Right lobe of liver (tissue), 6 donors: Measurements from ENCODE around the gene PXDN. TPM values are rescaled to one million over a fixed set of nuclear protein-coding genes. Genes with fewer than 3 reads are reported as not detected.
"Not testable (repeated sequence)": the region's sequence is repeated elsewhere in the genome, so short reads cannot be mapped to it uniquely, and the experiment has no call there.

Experiments used
- ATAC-seq, 4 donors: fragments of 200-7000 bp; cut with Tn5 transposase; one replicate each; pipeline ENCODE4 v1.9.1; 2020; ENCODE audit warnings: mild to moderate bottlenecking in 4 of 4, moderate library complexity in 4 of 4
- DNase-seq, 3 donors: peaks; one replicate each; pipeline ENCODE4 v3.0.0-alpha.2; 2020
- H3K27ac ChIP-seq, 3 donors: fragments of 200-600 bp; one replicate each; pipeline ENCODE4 v1.8.0; 2022
- H3K27me3 ChIP-seq, 2 donors: fragments of 200-600 bp; one replicate each; pipeline ENCODE4 v1.8.0; 2022
- H3K36me3 ChIP-seq, 4 donors: fragments of 200-600 bp; sonication (generic) in 1 of 4; one replicate each; pipeline versions ENCODE4 v1.5.1 to v1.8.0; 2017 to 2022; ENCODE audit warnings: control low read depth in 1 of 4
- H3K4me1 ChIP-seq, 4 donors: fragments of 200-600 bp; sonication (generic) in 1 of 4; one replicate each; pipeline versions ENCODE4 v1.5.1 to v1.8.0; 2017 to 2022; ENCODE audit warnings: control low read depth in 1 of 4
- H3K4me3 ChIP-seq, 3 donors: fragments of 200-600 bp; one replicate each; pipeline ENCODE4 v1.8.0; 2022
- H3K9me3 ChIP-seq, 4 donors: fragments of 200-600 bp; sonication (generic) in 1 of 4; one replicate each; pipeline versions ENCODE4 v1.5.1 to v1.8.0; 2017 to 2022; ENCODE audit warnings: control low read depth in 1 of 4
- POLR2A ChIP-seq: fragments of 450-650 bp; IDR thresholded peaks from one replicate; pipeline ENCODE4 v1.6.1; 2017; ENCODE audit warnings: antibody characterized with exemption, mild to moderate bottlenecking
- WGBS: methylation state at CpG from one replicate; pipeline ENCODE4 v1.1.6; 2018; ENCODE audit warnings: low coverage, low lambda C conversion rate; ENCODE audit not compliant: insufficient coverage; ENCODE audit errors: missing lambda C conversion rate; 5-methylcytosine and 5-hydroxymethylcytosine counted together
- intact Hi-C, 2 donors: fragments of 100-400 bp; cut with DNase I; formaldehyde crosslinking; loops; one replicate each; pipeline versions ENCODE4 v1.11.2 to v1.14.1; 2022
- total RNA-seq, 6 experiments: library from RNA; depleted of rRNA in 2 of 6; stranded (reverse); fragments of >200 nt in 2 of 6; fragmentation: NEBNext Ultra II Directional in 3 of 6; extraction: Animal tissue kit (Norgen Biotek cat#: 25700) in 3 of 6; gene quantifications; one replicate each; pipeline versions ENCODE4 v1.1.0 to v1.2.4, GENCODE V29; 2016 to 2023
- TF ChIP-seq, protein P1 (sequence below), 4 donors: fragments of 200-600 bp in 3 of 4; fragments of 450-650 bp in 1 of 4; IDR thresholded peaks; one replicate each; pipeline versions ENCODE4 v1.5.1 to v1.8.0; 2016 to 2022; ENCODE audit warnings: antibody characterized with exemption in 4 of 4, mild to moderate bottlenecking in 2 of 4
- donor health status: DM: no; HTN: yes; CAD: no.
- donor health status: DM: no; HTN: no; CAD: no.
- donor health status: DM: no; HTN: no; CAD: no.
- donor health status: DM: no; HTN: yes; CAD: no.
- donor health status: DM: no; HTN: yes; CAD: no.

Gene PXDN
- total RNA-seq, 6 experiments from 2014 or later, result 5.5 to 21.0 (median 11.4) TPM

- 80% methylated on average over 5 of the region's 26 CpGs for WGBS
- ATAC-seq (no peak), DNase-seq (peak in 1 of 3 donors; percentile 25)
- no peaks in the 10 kb centered on the region for H3K9me3 ChIP-seq
- no peaks in the 10 kb centered on the region for H3K4me1 ChIP-seq
- H3K27me3 ChIP-seq, result no peaks in the 10 kb centered on the region
- H3K27ac ChIP-seq, result no peak overlapping the region
- intact Hi-C loops, result no loop called here
- TF ChIP-seq POLR2A, result no peak
- TF ChIP-seq, protein P1, sequence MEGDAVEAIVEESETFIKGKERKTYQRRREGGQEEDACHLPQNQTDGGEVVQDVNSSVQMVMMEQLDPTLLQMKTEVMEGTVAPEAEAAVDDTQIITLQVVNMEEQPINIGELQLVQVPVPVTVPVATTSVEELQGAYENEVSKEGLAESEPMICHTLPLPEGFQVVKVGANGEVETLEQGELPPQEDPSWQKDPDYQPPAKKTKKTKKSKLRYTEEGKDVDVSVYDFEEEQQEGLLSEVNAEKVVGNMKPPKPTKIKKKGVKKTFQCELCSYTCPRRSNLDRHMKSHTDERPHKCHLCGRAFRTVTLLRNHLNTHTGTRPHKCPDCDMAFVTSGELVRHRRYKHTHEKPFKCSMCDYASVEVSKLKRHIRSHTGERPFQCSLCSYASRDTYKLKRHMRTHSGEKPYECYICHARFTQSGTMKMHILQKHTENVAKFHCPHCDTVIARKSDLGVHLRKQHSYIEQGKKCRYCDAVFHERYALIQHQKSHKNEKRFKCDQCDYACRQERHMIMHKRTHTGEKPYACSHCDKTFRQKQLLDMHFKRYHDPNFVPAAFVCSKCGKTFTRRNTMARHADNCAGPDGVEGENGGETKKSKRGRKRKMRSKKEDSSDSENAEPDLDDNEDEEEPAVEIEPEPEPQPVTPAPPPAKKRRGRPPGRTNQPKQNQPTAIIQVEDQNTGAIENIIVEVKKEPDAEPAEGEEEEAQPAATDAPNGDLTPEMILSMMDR (IDR thresholded peaks at IDR 0.05), result no peak
- no peak overlapping the region for H3K4me3 ChIP-seq
- H3K36me3 ChIP-seq, result no peaks in the 10 kb centered on the region
Measured at GRCh38 chr2:1758774-1759610, 14.7 kb upstream of the PXDN start.

- no peak overlapping the region for H3K27ac ChIP-seq
- intact Hi-C loops, result no loop called here
Measured at GRCh38 chr2:1758171-1758570, 13.9 kb upstream of the PXDN start.

DNA sequence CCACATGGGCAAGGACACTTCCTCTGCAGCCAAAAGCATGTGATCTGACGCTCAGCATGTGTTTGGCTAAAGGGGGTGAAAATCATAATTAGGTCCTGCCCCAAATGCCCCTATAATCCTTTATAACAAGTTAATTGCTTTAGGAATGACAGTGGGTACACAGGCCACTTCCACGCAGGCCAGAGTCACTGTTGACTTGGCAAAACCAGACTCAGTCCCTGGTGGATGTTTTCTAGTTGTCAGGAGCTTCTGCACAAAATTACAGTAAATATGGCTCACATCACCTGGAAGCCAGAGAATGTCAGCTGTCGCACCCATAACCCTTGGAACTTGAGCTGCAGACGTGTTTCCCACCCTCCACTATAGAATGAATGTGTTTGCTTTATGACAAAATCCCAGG is 13.3 kb upstream of the PXDN start:
- 31% methylated on average over 2 of the region's 4 CpGs for WGBS
- no peak overlapping the region for H3K4me3 ChIP-seq
- no peak overlapping the region for H3K27ac ChIP-seq
- intact Hi-C loops, result no loop called here
- DNase-seq (no peak), ATAC-seq (no peak)
- H3K27me3 ChIP-seq, result no peaks in the 10 kb centered on the region
- TF ChIP-seq, protein P1 (IDR thresholded peaks at IDR 0.05), result no peak
- no peak for TF ChIP-seq POLR2A
- H3K9me3 ChIP-seq, result no peaks in the 10 kb centered on the region
- no peaks in the 10 kb centered on the region for H3K4me1 ChIP-seq
- no peaks in the 10 kb centered on the region for H3K36me3 ChIP-seq

More at GRCh38 chr2:1758171-1758570, 13.9 kb upstream of the PXDN start:
- ATAC-seq, result no peak
- no peaks in the 10 kb centered on the region for H3K27me3 ChIP-seq
- no peaks in the 10 kb centered on the region for H3K9me3 ChIP-seq
- no peaks in the 10 kb centered on the region for H3K36me3 ChIP-seq
- WGBS, result 68% methylated on average over 3 of the region's 5 CpGs
- DNase-seq, result no peak
- TF ChIP-seq, protein P1 (IDR thresholded peaks at IDR 0.05), result no peak
- no peak for TF ChIP-seq POLR2A
- no peaks in the 10 kb centered on the region for H3K4me1 ChIP-seq
- H3K4me3 ChIP-seq, result no peak overlapping the region

DNA sequence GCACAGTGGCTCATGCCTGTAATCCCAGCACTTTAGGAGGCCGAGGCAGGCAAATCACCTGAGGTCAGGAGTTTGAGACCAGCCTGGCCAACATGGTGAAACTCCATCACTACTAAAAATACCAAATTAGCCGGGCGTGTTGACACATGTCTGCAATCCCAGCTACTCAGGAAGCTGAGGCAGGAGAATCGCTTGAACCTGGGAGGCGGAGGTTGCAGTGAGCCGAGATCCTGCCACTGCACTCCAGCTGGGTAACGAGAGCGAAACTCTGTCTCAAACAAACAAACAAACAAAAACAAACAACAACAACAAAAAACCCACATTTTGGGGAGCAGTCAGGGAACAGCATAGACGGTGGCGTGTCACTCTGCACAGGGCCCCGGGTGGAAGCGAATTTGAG is 12.8 kb upstream of the PXDN start:
- H3K9me3 ChIP-seq, H3K36me3 ChIP-seq, intact Hi-C loops, H3K27me3 ChIP-seq, H3K27ac ChIP-seq, DNase-seq, H3K4me1 ChIP-seq, ATAC-seq, H3K4me3 ChIP-seq: not testable (repeated sequence)
- WGBS, result 82% methylated on average over 12 of the region's 12 CpGs

- no peaks in the 10 kb centered on the region for H3K4me1 ChIP-seq
- H3K27me3 ChIP-seq, result no peaks in the 10 kb centered on the region
- WGBS, result 76% methylated on average over 8 of the region's 10 CpGs
- ATAC-seq (no peak), DNase-seq (no peak)
- H3K9me3 ChIP-seq, result no peaks in the 10 kb centered on the region
- H3K27ac ChIP-seq, result no peak overlapping the region
- TF ChIP-seq, protein P1 (IDR thresholded peaks at IDR 0.05), result no peak
- no peak for TF ChIP-seq POLR2A
- H3K4me3 ChIP-seq, result no peak overlapping the region
- no peaks in the 10 kb centered on the region for H3K36me3 ChIP-seq
- intact Hi-C loops, result no loop called here
Measured at GRCh38 chr2:1756456-1756855, 12.1 kb upstream of the PXDN start.
